Cardiac fibroblast (primary cell): ENCODE data around the gene IGFL2.

Source experiments
- DNase-seq, 2 donors: peaks; one replicate each; pipeline versions ENCODE4 v3.0.0 to v3.0.0-alpha.2; 2010; ENCODE audit warnings: low read depth in 2 of 2
- H3K4me3 ChIP-seq, 2 donors: replicated peaks in 1 of 2; 1 replicate in 1 of 2; 2 replicates in 1 of 2; pipeline ENCODE4 v1.5.1; 2011; ENCODE audit warnings: low read depth in 2 of 2, low read length in 2 of 2, mild to moderate bottlenecking in 2 of 2, moderate library complexity in 1 of 2
- TF ChIP-seq, protein P1 (sequence below): IDR thresholded peaks from one replicate; pipeline ENCODE4 v1.5.1; 2011; ENCODE audit warnings: low read depth, mild to moderate bottlenecking, low read length, inconsistent platforms

IGFL2 gene

GRCh38 chr19:46126086-46126580 is 21.9 kb upstream of the IGFL2 start:
- TF ChIP-seq, protein P1, sequence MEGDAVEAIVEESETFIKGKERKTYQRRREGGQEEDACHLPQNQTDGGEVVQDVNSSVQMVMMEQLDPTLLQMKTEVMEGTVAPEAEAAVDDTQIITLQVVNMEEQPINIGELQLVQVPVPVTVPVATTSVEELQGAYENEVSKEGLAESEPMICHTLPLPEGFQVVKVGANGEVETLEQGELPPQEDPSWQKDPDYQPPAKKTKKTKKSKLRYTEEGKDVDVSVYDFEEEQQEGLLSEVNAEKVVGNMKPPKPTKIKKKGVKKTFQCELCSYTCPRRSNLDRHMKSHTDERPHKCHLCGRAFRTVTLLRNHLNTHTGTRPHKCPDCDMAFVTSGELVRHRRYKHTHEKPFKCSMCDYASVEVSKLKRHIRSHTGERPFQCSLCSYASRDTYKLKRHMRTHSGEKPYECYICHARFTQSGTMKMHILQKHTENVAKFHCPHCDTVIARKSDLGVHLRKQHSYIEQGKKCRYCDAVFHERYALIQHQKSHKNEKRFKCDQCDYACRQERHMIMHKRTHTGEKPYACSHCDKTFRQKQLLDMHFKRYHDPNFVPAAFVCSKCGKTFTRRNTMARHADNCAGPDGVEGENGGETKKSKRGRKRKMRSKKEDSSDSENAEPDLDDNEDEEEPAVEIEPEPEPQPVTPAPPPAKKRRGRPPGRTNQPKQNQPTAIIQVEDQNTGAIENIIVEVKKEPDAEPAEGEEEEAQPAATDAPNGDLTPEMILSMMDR: no peak
- H3K4me3 ChIP-seq: no peak overlapping the region
- DNase-seq: peak in 1 of 2 donors; percentile 19

GRCh38 chr19:46131485-46132143 is 16.4 kb upstream of the IGFL2 start:
- DNase-seq: no peak
- TF ChIP-seq, protein P1: no peak
- H3K4me3 ChIP-seq: no peak overlapping the region

- TF ChIP-seq, protein P1: no peak
- DNase-seq: no peak
- peak overlapping the region in 1 of 2 donors; percentile 16 for H3K4me3 ChIP-seq
Measured at GRCh38 chr19:46132508-46133100, 15.4 kb upstream of the IGFL2 start.

DNA sequence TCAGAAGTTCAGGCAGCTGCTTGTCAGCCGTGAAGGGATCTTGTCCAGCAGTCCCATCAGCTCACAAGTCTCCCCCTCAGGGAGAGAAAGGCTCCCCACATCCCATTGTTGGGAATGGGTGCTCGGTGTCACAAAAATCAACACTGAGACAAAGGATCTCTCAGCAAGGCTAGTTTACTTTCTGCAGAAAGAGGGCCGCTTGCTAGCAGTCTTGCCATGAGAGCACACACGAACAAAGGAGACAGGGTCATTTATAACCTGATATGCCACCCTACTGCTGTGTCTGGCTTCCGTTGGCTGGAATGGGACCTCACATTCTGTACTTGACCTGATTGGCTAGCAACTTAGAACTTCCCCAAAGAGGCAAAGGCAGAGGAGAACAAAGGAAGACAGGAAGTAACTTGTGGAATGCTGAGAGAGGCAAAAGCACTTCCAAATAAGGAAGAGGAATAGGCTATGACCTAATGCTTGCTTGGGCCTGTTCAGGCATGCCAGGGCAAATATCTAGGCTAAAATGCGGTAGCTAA is 14.9 kb upstream of the IGFL2 start:
- peak; percentile 89 to 98 for DNase-seq
- peak overlapping the region in 1 of 2 donors; percentile 16 for H3K4me3 ChIP-seq
- TF ChIP-seq, protein P1: no peak

DNA sequence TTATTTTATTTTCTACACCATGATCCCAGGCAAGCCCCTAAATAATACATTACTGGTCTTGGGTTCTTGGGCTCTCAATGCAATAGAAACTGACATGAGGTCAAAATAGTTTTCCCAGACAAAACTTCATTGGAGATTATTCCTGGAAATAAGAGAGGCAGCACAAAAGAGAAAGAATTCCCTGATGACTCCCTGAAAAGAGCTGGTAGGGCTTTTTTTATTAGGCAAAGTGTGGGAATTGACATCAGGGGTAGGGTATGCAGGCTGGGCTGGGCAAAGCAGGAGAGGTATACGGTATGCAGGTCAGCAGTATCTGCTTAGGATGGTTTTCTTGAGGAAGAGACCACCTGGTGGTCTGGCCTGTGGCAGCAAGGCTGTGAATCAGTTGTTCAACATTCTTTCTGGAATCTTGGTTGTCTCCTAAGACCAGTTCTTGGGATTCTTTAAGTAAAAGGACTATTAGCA is 14.2 kb upstream of the IGFL2 start:
- TF ChIP-seq, protein P1: no peak
- DNase-seq: no peak
- H3K4me3 ChIP-seq: no peak overlapping the region

DNA sequence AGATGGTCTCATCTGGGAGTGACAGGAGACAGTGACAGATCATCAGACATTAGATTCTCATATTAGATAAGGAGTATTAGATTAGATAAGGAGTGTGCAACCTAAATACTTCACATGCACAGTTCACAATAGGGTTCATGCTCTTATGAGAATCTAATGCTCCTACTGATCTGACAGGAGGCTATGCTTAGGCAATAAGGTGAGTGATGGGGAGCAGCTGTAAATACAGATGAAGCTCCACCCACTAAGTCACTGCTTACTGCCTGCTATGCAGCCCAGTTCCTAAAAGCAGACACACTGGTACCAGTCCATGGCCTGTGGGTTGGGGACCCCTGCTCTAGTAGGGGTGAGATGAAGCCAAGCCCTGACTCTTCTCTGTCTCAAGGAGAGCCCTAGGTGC is 13.5 kb upstream of the IGFL2 start:
- no peak overlapping the region for H3K4me3 ChIP-seq
- peak; percentile 13 to 66 for DNase-seq
- TF ChIP-seq, protein P1: no peak
